Fibroblast of peridontal ligament (primary cell): ENCODE results near the gene MMP7.

ENCODE experiments used
- DNase-seq: peaks from one replicate; pipeline ENCODE4 v3.0.0-alpha.2; 2010; ENCODE audit errors: extremely low read depth

MMP7 gene

DNA sequence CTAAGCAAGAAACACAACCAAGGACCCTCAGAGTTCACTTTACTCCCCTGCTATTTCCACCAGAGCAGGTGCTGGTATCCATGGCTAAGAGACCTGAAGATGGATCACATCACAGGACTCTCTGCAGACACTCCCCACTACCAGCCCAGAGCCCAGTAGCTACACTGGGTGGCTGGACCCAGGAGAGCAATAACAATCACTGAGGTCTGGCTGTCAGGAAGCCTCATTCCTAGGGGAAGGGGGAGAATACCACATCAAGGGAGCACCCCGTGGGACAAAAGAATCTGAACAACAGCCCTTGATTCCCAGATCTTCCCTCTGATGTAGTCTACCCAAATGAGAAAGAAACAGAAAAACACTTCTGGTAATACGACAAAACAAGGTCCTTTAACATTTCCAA is 9.0 kb upstream of the MMP7 start:
- no peak for DNase-seq

DNA sequence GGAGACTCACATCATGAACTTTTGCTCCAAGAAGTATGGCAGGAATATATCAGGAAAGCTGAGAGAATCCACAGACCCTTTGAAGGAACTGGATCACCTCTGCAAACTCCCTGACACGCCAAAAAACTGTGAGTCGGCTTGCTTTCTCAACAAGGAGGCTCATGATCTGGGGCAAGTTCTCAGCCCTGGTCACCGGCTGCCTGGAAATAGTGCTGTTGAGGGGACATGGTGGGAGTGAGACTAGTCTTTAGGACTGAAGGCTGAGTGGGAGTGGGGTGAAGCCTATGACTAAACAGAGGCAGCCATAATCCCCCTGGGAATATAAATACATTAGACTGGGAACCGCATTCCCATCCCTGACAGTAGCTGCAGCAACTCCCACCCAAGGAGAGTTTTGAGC is 8.4 kb upstream of the MMP7 start:
- no peak for DNase-seq

DNA sequence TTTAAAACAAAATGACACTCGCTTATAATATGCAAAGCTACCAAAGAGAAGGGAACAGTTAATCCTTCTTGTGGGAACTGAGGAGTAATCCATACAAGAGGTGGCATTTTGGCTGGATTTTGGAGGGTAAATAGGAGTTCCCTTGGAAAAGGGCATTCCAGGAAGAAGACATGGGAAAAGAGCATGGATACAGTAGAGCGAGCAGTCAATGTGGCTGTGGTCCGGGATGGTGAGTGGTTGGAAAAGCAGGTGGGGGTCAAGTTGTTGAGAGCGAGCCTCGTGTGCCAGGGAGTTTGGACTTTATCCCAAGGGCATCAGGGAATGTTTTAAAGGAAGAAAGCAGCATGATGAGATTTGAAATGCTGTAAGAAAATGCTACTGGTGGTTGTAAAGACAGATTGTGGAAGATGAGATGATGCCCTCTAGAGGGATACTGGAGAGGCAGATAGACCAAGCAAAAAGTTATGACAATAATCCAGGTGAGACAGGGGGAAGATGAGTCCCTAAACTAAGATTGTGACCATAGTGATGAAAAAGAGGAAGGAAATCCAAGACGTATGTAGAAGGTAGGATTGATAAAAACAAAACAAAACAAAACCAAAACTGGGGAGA is 3.8 kb upstream of the MMP7 start:
- DNase-seq: no peak

DNA sequence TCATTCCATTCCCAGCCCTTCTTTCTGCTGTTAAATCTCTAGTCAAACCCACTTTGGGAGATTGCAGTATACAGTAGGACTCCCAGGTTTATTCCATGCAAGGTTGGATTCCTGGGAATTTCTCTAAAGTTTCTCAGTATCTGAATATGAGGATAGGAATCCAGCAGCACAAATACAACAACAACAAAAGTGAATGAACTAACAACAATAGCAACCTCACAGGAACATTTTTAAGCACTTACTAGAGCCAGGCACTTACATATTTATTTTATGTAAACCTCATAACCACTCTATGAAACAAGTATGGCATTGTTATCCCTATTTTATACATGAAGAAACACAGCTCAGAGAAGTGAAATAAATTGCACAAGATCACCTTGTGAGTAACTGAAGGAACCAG is 1.9 kb downstream of the MMP7 start:
- no peak for DNase-seq

DNA sequence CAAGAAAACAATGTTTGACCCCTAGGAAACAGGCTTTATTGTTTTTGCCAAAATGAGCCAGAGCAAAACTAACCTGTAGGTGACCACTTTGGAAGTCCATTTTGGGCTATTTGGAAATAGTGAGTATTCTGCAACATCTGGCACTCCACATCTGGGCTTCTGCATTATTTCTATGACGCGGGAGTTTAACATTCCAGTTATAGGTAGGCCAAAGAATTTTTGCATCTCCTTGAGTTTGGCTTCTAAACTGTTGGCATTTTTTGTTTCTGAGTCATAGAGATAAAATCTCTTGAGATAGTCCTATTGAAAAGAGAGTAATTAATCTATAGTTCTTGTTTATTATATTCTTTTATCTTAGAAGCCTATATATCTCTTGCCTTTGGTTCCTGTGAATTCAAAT is 2.9 kb downstream of the MMP7 start:
- DNase-seq: no peak

DNA sequence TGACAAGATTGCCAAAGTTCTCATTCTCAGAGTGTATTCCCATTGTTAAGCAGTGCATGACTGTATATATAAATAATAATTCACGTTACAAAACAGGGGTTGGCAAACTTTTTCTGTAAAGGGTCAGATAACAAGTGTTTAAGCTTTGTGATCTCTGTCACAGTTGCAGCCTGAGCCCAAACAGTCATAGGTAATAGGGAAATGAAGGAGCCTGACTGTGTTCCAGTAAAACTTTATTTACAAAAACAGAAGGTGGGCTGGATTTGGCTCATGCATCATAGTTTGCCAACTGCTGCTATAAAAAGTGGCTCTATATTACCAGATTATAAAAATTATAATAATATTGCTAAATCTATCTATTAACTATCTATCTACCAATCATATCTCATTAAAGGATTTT is 3.5 kb downstream of the MMP7 start:
- no peak for DNase-seq

DNA sequence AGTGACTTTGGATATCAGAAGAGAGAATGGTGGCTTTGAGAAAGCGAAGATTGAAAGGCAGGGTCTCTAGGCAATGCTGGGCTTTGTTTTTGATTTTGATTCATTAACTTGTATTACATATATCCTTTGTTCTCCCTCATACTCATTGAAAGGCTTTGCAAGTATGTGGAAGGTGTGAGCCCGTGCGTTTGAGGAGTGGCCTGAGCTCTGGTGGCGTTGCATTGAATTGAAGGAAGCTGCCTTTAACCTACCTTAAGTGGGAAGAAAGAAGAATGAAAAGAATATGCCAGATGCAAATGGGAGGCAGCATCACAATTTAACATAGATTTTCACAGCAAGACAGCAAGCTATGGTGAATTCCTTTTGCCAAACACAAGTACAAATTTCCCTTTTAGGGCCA is 6.7 kb downstream of the MMP7 start:
- no peak for DNase-seq

DNA sequence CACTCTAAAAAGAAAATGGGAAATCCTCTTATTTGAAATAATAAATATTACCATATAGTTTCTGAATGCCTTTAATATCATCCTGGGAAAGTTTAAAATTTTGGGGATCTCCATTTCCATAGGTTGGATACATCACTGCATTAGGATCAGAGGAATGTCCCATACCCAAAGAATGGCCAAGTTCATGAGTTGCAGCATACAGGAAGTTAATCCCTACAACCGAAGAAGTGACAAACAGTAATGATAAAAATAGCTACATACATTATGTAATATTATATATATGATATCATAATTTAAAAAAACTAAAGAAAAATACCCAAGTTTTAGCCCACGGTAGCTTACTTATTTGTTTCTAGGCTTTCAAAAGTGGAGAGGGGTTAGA is 7.4 kb downstream of the MMP7 start:
- DNase-seq: no peak

DNA sequence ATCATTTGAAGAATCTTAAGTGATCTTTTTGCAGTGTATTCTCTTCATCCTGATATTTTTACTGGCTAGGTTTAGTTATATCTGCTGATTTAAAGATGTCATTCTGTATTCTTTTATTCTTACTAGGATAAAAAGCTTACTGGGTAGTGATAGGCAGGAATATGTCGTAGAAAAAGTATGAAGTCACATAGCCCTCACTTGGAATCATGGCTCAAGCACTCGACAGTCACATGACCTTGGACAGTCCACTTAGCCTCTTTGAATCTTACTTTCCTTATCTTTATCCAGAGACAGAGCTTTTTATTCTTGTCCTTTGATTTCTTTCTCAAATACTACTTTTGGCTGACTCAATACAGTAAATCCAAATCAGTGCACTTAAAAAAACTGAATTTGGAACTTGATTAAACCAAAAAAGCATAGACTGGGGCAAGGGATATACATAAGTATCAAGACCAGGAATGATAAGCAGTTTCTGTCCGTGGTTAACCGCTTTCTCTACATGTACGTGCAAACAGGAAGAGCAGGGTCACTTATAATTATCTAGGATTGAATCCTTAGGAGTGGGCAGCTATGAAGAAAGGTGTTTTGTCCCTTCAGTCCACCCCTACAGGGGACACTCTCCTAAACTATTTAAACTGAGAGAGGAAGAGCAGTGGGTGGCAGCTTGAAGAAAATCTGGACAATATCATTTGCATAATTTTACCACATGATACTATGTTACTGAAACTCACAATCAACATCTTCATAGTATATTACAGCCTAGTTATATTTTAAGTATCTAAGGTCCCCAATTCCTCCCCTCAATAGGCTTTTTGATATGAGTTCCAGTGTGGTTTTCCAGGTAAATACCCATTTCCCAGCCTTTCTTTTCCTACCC is 8.0 kb downstream of the MMP7 start:
- no peak for DNase-seq

DNA sequence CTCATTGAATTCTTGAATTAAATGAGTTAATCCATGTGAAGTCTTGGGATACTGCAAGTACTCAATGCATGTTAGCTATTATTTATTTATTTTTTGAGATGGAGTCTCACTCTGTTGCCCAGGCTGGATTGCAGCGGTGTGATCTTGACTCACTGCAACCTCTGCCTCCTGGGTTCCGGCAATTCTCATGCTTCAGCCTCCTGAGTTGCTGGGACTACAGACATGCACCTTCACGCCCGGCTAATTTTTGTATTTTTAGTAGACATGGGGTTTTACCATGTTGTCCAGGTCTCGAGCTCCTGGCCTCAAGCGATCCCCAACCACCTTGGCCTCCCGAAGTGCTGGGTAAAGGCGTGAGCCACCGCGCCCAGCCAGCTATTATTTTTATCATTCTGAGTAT is 9.4 kb downstream of the MMP7 start:
- no peak for DNase-seq

DNA sequence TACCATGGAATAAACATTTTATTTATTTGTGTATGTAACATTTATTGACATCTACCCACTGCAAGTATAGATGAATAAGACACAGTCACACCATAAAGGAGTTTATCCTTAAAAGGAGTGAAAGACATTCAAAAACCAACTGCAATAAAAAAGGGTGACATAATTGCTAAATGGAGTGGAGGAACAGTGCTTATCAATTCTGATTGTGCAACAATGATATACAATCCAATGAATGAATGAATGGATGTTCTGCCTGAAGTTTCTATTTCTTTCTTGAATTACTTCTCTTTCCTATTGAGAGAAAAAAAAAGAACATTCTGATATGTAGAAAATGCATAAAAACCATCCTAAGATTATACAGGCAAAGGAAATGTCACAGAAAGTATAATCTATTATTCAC is 10.0 kb downstream of the MMP7 start:
- DNase-seq: no peak

DNA sequence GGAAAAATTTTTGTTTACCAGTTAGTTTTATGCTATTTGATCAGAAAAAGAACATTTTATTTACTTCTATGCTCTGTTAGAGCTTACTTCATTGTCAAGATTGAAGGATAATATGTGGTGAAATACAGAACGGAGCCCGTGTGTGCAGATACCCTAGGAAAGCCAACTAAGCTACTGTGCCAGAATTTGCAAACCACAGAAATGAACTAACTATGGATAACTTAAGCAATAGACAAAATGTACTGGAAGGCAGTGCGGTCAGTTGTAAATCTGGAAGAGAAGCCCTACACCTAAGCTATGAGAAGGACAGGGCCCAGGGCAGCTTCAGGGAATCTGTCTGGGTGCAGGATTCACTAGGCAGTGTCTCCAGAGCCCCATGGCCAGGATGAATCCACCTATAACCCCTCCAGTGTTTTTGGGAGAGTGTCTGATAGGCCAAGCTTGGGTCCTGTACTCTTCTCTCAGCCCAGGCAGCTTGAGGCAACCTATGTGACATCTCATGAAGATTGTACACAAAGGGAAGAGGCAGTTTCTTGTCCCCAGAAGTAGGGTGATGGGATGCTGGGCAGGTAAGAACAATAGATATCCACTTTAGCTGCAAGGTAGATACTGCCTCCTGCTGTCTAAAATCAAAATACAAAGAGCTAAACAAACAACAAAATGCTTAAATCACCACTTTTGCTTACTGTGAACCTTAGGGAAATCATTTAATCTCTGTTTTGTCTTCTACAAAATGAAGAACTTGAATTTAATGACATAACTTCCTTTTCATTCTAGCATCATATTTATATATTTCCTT is 12.1 kb downstream of the MMP7 start:
- peak; percentile 81 for DNase-seq

DNA sequence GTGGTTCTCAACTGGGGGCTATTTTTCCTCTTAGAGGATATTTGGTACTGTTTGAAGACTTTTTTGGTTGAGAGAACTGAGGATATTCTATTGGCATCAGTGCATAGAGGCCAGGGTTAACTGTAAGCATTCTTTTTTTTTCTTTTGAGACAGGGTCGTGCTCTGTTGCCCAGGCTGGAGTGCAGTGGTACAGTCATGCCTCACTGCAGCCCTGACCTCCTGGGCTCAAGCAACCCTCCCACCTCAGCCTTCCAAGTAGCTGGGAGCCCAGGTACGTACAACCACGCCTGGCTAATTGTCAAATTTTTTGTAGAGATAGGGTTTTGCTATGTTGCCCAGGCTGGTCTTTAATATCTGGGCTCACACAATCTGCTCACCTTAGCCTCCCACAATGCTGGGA is 12.9 kb downstream of the MMP7 start:
- no peak for DNase-seq

DNA sequence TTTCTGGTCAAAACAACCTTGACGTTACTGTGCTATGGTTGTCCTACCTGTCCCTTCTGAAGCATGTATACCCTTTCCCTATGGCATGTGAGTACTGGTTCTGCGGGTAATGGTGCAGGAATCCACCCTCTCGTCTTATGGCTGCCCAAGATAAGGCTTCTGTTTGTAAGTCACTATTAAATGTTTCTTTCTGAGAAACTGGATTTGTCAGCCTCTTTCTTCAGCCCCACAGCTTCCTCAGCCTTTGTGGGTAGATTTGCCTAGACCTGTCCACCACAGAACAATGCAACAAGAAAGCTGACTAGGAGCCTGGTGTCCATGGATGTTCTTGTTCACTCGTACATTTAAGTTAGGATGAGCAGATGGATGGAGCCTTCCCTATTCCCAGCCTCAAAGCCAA is 14.4 kb downstream of the MMP7 start:
- DNase-seq: no peak

DNA sequence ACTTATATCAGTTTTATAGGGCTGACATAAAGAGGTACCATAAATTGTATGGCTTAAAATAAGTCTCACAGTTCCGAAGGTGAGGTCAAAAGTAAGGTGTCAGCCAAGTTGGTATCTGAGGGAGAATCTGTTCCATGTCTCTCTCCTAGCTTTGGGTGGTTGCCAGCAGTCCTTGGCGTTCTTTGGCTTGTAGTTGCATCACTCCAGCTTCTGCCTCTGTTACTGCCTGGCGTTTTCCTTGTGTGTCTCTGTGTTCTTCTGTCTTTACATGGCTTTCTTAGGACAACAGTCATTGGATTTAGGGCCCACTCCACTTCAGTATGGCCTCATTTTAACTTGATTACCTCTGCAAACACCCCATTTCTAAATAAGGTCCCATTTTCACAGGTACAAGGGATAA is 16.7 kb downstream of the MMP7 start:
- DNase-seq: peak; percentile 33

DNA sequence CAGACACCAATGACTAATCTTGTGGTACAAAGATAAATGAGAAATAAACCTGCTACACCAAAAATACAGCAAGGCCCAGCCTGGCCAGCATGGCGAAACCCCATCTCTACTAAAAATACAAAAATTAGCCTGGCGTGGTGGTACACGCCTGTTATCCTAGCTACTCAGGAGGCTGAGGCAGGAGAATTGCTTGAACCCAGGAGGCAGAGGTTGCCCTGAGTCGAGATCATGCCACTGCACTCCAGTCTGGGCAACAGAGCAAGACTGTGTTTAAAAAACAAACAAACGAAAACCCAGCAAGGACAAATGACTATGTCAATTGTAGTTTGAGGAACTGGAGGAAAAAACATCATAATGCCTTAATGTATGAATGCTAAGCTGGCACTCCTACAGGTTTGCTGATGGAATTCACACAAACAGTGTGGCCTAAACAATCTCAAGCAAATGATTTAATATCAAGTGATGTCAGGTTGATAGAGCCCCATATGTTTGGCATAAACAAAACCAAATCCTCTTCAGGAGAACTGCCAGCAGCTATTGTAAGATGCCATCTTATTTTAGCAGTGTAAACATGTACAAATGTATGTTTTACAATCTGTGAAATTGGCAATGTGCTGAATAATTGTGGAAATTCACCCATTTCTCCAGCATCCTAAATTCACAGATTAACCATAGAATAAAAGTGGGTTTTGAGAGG is 20.0 kb downstream of the MMP7 start:
- DNase-seq: no peak

DNA sequence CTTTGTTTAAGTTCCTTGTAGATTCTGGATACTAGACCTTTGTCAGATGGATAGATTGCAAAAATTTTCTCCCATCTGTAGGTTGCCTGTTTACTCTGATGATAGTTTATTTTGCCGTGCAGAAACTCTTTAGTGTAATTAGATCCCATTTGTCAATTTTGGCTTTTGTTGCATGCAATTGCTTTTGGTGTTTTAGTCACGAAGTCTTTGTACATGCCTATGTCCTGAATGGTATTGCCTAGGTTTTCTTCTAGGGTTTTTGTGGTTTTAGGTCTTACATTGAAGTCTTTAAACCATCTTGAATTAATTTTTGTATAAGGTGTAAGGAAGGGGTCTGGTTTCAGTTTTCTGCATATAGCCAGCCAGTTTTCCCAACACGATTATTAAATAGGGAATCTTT is 27.7 kb downstream of the MMP7 start:
- peak; percentile 56 for DNase-seq

DNA sequence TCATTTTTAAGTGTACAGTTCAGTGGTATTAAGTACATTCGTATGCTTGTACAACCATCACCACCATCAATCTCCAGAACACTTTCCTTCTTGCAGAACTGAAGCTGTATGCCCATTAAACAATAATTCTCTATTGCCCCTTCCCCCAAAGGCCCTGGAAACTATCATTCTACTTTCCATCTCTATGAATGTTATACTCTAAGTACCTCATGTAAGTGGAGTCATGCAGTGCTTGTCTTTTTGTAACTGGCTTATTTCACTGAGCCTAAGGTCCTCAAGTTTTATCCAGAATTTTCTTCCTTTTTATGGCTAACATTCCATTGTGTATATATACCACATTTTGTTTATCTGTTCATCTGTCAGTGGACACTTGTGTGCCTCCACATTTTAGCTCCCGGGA is 29.7 kb downstream of the MMP7 start:
- DNase-seq: no peak

DNA sequence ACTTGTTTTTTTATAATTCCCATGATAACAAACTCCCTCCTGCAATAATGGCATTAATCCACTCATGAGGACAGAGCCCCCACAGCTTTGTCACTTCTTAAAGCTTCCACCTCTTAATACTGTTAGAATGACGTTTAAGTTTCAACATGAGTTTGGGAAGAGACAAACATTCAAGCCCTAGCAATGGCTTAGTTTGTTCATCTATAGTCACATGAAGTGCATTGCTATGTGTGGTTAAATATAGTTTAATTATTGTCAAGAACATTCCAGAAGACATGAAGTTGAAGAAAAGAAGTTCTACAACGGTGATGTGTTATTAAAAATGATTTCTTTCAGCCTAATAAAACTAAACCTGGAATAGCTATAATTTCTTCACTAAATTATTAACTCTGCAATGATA is 30.6 kb downstream of the MMP7 start:
- no peak for DNase-seq

DNA sequence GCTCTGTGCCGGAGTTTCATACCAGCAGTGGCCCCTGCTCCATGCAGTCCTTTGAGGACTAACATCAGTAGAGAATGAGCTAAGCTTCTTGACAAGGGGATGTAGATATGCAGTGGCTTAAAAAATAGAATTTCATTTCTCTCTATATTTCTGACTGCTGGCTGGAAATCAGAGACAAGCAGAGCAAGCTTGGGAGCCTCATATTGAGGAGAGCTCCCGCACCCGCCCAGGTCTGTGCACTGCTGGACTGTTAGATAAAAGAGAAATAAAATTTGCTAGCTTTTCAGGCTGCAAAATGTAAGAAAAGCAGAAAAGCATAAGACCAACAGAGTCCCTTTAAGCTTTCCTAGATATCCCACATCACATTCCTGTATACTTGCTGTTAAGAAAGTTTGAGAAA is 31.4 kb downstream of the MMP7 start:
- DNase-seq: no peak

DNA sequence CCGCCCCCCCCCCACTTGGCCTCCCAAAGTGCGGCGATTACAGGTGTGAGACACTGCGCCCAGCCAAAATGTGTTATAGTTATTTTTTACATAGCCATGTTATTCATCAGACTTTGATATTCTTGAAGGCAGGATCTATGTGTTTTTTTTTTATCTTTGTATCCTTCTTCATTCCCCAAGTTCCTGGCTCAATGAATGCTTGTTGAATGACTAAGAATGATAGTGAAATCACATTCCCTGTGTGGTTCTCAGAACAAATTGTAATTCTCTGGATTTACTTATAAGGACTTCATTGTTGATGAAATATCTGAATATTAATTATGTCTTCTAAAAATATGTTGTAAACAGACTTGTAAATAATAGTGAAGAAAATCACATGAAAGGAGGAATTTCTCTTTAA is 33.5 kb downstream of the MMP7 start:
- DNase-seq: peak; percentile 65
